Aorta (tissue), 5 donors: ENCODE measurements around the gene FRMD6. TPM values are rescaled to one million over a fixed set of nuclear protein-coding genes. Genes with fewer than 3 reads are reported as not detected.

Source experiments
- ATAC-seq: fragments of 200-7000 bp; cut with Tn5 transposase; one replicate; pipeline ENCODE4 v1.9.1; 2022; ENCODE audit warnings: moderate library complexity; ENCODE audit not compliant: low FRiP score
- DNase-seq, 2 donors: peaks; one replicate each; pipeline ENCODE4 v3.0.0-alpha.2; 2020
- H3K27ac ChIP-seq, 2 donors: one replicate each; pipeline ENCODE4 v1.5.1; 2013; ENCODE audit warnings: low read length in 2 of 2, mild to moderate bottlenecking in 2 of 2, moderate library complexity in 2 of 2, control low read depth in 1 of 2, inconsistent platforms in 1 of 2, low read depth in 1 of 2
- H3K27me3 ChIP-seq, 2 donors: one replicate each; pipeline ENCODE4 v1.6.1; 2013; ENCODE audit warnings: control low read depth in 1 of 2, low read length in 1 of 2, mild to moderate bottlenecking in 1 of 2, moderate library complexity in 1 of 2; ENCODE audit not compliant: insufficient read depth in 2 of 2, control insufficient read depth in 1 of 2
- H3K36me3 ChIP-seq, 2 donors: one replicate each; pipeline ENCODE4 v1.6.1; 2013; ENCODE audit warnings: control low read depth in 1 of 2, low read length in 1 of 2, mild to moderate bottlenecking in 1 of 2; ENCODE audit not compliant: insufficient read depth in 2 of 2, control insufficient read depth in 1 of 2
- H3K4me1 ChIP-seq, 2 donors: one replicate each; pipeline ENCODE4 v1.6.1; 2013; ENCODE audit warnings: low read length in 2 of 2, control low read depth in 1 of 2, mild to moderate bottlenecking in 1 of 2, moderate library complexity in 1 of 2; ENCODE audit not compliant: insufficient read depth in 2 of 2, control insufficient read depth in 1 of 2
- H3K4me3 ChIP-seq, 2 donors: one replicate each; pipeline ENCODE4 v1.5.1; 2013; ENCODE audit warnings: low read length in 2 of 2, control low read depth in 1 of 2, mild to moderate bottlenecking in 1 of 2
- H3K9me3 ChIP-seq: one replicate; pipeline ENCODE4 v1.6.1; 2013; ENCODE audit warnings: mild to moderate bottlenecking, low read length; ENCODE audit not compliant: control insufficient read depth
- WGBS, 2 donors: extraction: QIAGEN DNeasy Blood & Tissue Kit; methylation state at CpG; one replicate each; pipeline ENCODE4 v1.1.7; 2013; 5-methylcytosine and 5-hydroxymethylcytosine counted together
- intact Hi-C, 2 donors: fragments of 100-400 bp; cut with DNase I; formaldehyde crosslinking; loops; one replicate each; pipeline versions ENCODE4 v1.14.2 to v1.15.0; 2022
- polyA plus RNA-seq, 2 donors: library from polyadenylated mRNA; stranded (reverse); fragments of 200-250 nt; gene quantifications; one replicate each; pipeline ENCODE4 v1.2.3, GENCODE V29; 2013
- total RNA-seq, 2 donors: library from RNA; stranded (reverse); fragmentation: NEBNext Ultra II Directional; extraction: Animal tissue kit (Norgen Biotek cat#: 25700); gene quantifications; one replicate each; pipeline ENCODE4 v1.2.1, GENCODE V29; 2021
- donor health status: healthy with polysubstance abuse.
- donor health status: Bipolar disorder and iron deficiency.
- donor health status: DM: no; HTN: no; CAD: no.
- donor health status: DM: no; HTN: no; CAD: no.
- donor health status: DM: yes; HTN: yes; CAD: no.

The FRMD6 gene
- total and polyA plus RNA-seq, 4 donors: 10.3 to 56.7 (median 27.9) TPM

DNA sequence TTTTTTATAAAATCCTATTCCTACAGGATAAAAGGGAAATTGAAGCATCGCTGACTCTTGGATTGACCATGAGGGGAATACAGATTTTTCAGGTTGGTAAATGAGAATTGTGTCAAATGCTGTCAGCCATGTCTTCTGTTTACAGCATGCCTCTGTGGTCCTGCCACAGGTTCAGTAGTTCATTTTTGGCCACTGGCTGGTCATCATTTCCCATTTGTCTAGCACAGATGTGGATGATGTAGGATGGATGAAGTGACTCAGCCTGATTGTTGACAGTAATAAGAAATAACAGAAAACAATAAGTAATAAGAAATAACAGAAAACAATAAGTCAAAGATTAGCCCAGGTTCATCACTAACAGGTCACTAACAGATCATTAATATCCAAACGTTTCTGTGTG, 59.8 kb downstream of the FRMD6 start:
- H3K27ac ChIP-seq: no peak overlapping the region
- WGBS, 2 donors: 78 to 85% methylated on average over 2 of the region's 2 CpGs
- H3K27me3 ChIP-seq: no peaks in the 10 kb centered on the region
- H3K36me3 ChIP-seq: peaks cover 4 to 8% of the 10 kb centered on the region in 2 donors
- H3K9me3 ChIP-seq: no peaks in the 10 kb centered on the region
- no peaks in the 10 kb centered on the region for H3K4me1 ChIP-seq
- no peak overlapping the region for H3K4me3 ChIP-seq
- intact Hi-C loops: no loop called here
- ATAC-seq: no peak
- DNase-seq: no peak

DNA sequence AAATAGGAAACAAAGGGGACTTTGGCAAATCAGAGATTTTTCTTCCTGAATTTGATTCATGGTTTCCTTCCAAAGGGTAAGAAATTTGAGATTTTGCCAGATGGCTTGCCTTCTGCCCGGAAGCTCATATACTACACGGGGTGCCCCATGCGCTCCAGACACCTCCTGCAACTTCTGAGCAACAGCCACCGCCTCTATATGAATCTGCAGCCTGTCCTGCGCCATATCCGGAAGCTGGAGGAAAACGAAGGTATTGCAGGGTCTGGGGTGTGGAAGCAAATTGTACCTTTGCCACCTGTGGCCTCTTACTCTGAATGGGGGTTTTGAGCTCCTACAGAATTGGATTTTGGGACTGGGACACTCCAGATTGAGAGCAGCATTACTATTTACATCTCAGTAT, 63.5 kb downstream of the FRMD6 start:
- Histone ChIP-seq H3K4me1 (no peaks in the 10 kb centered on the region), H3K36me3 (peaks cover 6 to 9% of the 10 kb centered on the region in 2 donors), H3K9me3 (no peaks in the 10 kb centered on the region), H3K27ac (no peak overlapping the region), H3K27me3 (no peaks in the 10 kb centered on the region), H3K4me3 (no peak overlapping the region)
- ATAC-seq (no peak), DNase-seq (no peak)
- intact Hi-C loops: no loop called here
- WGBS, 2 donors: 70 to 76% methylated on average over 7 of the region's 7 CpGs

DNA sequence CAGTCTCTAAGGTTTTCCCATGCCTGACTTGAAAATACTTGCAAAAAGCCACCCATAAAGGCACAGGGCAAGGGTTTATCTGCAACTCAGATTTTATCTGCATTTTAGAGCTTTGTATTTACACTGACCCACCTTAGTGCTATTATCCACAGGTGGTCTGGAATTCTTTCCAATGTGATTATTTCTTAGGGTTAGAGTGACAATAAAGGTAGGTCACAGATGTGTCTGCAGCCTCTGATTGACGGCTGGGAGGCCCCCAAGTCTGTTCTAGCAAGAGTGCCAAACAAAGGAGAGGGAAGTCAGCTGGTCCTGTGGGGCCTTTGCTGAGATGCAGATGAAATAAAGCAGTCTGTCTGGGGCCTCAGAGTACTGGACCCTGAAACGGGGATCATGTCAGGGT, 64.0 kb downstream of the FRMD6 start:
- intact Hi-C loops: no loop called here
- 59 to 66% methylated on average over 2 of the region's 2 CpGs for WGBS, 2 donors
- ATAC-seq: no peak

DNA sequence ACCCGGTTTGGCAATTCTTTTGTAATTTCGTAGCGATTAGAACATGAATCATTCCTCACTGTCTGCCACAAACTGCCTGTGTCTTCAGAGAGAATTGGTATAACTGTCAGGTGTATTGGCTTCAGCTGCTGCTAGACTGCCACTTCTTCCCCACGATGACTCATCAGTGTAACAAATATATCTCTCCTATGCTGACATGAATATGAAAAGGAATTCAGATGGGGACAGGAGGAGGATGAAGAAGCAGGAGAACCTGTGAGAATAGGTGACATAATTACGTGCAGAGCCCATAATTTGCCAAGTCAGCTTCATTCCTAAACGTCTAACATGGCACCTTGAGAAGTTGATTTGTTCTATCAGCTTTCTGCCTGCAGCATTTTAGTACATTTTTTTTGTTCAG, 64.9 kb downstream of the FRMD6 start:
- intact Hi-C loops: no loop called here
- Histone ChIP-seq H3K9me3 (no peaks in the 10 kb centered on the region), H3K27me3 (no peaks in the 10 kb centered on the region), H3K36me3 (peaks cover 9 to 11% of the 10 kb centered on the region in 2 donors), H3K4me3 (no peak overlapping the region), H3K4me1 (no peaks in the 10 kb centered on the region), H3K27ac (no peak overlapping the region)
- 63 to 81% methylated on average over 6 of the region's 6 CpGs for WGBS, 2 donors
- ATAC-seq (no peak), DNase-seq (no peak)

More for the DNA sequence above, 64.0 kb downstream of the FRMD6 start:
- H3K36me3 ChIP-seq: peaks cover 6 to 13% of the 10 kb centered on the region in 2 donors
- no peak overlapping the region for H3K27ac ChIP-seq
- H3K9me3 ChIP-seq: no peaks in the 10 kb centered on the region
- no peaks in the 10 kb centered on the region for H3K27me3 ChIP-seq
- no peaks in the 10 kb centered on the region for H3K4me1 ChIP-seq
- no peak overlapping the region for H3K4me3 ChIP-seq
- no peak for DNase-seq

DNA sequence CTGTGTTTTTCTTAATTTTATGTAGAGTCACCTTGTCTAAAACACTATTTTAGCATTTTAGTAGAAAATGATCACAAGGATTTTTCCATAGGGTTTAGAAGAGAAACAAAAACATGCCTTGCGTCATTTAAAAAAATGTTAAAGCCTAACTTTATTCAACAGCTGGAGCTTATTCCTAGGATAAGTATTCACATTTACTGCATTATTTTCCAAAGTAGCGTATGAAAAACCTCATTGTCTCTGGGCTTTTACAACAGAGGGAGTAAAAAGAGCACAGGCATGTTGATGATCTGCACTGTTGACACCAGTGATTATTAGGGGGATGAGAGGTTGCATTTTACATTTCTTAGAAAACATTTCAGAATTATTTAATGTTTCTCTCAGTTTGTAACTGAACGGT, 66.1 kb downstream of the FRMD6 start:
- Histone ChIP-seq H3K4me3 (no peak overlapping the region), H3K27me3 (no peaks in the 10 kb centered on the region), H3K4me1 (no peaks in the 10 kb centered on the region), H3K36me3 (peaks cover 12 to 13% of the 10 kb centered on the region in 2 donors), H3K27ac (no peak overlapping the region), H3K9me3 (no peaks in the 10 kb centered on the region)
- ATAC-seq: no peak
- intact Hi-C loops: no loop called here
- WGBS, 2 donors: 87% methylated on average over 3 of the region's 3 CpGs
- DNase-seq: no peak

DNA sequence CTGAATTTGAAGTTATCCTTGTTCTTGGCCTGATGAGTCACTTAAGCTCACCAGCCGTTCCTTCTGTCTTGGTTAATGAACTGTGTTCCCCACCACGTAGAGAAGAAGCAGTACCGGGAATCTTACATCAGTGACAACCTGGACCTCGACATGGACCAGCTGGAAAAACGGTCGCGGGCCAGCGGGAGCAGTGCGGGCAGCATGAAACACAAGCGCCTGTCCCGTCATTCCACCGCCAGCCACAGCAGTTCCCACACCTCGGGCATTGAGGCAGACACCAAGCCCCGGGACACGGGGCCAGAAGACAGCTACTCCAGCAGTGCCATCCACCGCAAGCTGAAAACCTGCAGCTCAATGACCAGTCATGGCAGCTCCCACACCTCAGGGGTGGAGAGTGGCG, 68.2 kb downstream of the FRMD6 start:
- Histone ChIP-seq H3K27me3 (no peaks in the 10 kb centered on the region), H3K4me3 (no peak overlapping the region), H3K27ac (no peak overlapping the region), H3K4me1 (no peaks in the 10 kb centered on the region), H3K36me3 (peaks cover 14 to 15% of the 10 kb centered on the region in 2 donors), H3K9me3 (no peaks in the 10 kb centered on the region)
- DNase-seq (no peak), ATAC-seq (no peak)
- 89 to 94% methylated on average over 17 of the region's 17 CpGs for WGBS, 2 donors
- intact Hi-C loops: no loop called here

DNA sequence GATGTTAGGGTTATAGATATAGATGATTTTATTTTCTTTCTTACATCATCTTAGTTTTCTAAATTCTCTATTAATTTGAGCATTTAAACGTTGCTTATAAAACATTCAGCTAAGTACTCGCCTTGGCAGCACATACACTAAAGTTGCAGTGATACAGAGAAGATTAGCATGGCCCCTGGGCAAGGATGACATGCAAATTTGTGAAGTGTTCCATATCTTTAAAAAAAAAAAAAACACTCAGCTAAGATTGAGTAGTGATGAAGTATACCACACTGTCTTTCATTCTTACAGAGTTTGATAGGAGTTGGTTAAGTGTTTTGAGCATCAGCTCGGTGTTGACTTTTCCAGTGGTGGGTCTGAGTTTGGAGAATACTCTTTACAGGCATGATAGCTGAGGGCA, 72.3 kb downstream of the FRMD6 start:
- ATAC-seq: no peak
- intact Hi-C loops: no loop called here
- 90% methylated on average over 3 of the region's 3 CpGs for WGBS, 2 donors
- DNase-seq: no peak
- no peak overlapping the region for H3K4me3 ChIP-seq
- H3K27ac ChIP-seq: no peak overlapping the region
- H3K27me3 ChIP-seq: no peaks in the 10 kb centered on the region
- H3K4me1 ChIP-seq: no peaks in the 10 kb centered on the region
- H3K9me3 ChIP-seq: no peaks in the 10 kb centered on the region
- H3K36me3 ChIP-seq: peaks cover 8 to 9% of the 10 kb centered on the region in 2 donors

DNA sequence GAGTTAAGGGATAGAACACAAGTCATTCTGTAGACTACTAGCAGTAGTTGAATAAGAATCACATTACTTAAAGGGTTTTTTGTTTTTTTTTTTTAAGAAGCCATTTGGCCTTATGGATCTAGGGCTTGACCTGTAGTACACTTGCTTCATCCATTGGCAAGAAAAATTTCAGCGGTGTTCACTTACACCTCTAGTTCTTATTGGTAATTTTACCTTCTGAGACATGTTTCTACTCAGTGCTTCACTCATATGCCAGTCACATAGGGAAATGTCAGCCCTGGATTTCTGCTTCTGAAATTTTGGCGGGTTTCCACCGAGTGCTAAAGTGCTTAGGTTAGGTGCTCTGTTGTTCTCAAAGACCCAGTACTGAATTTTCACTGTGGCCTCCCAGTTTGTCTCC, 72.9 kb downstream of the FRMD6 start:
- no peaks in the 10 kb centered on the region for H3K27me3 ChIP-seq
- no peak overlapping the region for H3K4me3 ChIP-seq
- H3K36me3 ChIP-seq: peaks cover 8 to 9% of the 10 kb centered on the region in 2 donors
- no peaks in the 10 kb centered on the region for H3K4me1 ChIP-seq
- ATAC-seq (no peak), DNase-seq (no peak)
- no peaks in the 10 kb centered on the region for H3K9me3 ChIP-seq
- WGBS, 2 donors: 85 to 88% methylated on average over 3 of the region's 3 CpGs
- H3K27ac ChIP-seq: no peak overlapping the region
- intact Hi-C loops: no loop called here

DNA sequence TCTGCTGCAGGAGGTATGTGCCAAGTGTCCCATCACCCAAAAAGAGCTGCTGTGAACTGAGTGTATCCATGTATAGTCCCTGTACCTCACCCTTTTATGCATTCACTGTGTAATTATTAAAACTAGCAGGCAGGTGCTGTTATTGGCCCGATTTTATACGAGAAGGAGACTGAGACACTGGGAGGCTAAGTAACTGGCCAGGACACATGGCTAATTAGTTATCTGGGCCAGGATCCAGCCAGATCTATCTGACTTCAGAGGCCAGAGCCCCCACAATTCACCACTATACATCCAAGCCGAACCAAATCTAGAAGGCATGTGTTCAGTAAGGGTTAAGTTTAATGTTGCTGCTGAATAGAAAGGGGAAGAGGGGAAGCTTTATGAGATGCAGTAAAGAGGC, 73.4 kb downstream of the FRMD6 start:
- 73 to 76% methylated on average over 3 of the region's 3 CpGs for WGBS, 2 donors
- Histone ChIP-seq H3K27ac (no peak overlapping the region), H3K27me3 (no peaks in the 10 kb centered on the region), H3K4me3 (no peak overlapping the region), H3K36me3 (peaks cover 8 to 9% of the 10 kb centered on the region in 2 donors), H3K4me1 (no peaks in the 10 kb centered on the region), H3K9me3 (no peaks in the 10 kb centered on the region)
- intact Hi-C loops: no loop called here
- DNase-seq: no peak
- no peak for ATAC-seq
